HEK293 (cell line): ENCODE measurements around the gene ZNF84.

Experiments used
- CTCF ChIA-PET: fragments of 350-600 bp; formaldehyde crosslinking; extraction: SDS; loops from one replicate; lab custom pipeline; 2021; ENCODE audit warnings: antibody characterized with exemption; lab: Yijun Ruan, JAX
- POLR2A ChIA-PET: fragments of 300-600 bp; formaldehyde crosslinking; extraction: SDS; loops from one replicate; lab custom pipeline; 2020; ENCODE audit warnings: antibody characterized with exemption, inconsistent platforms; lab: Yijun Ruan, JAX
- H3K27ac ChIP-seq: fragments of 200-500 bp; sonication (Bioruptor generic); 2 replicates; pipeline ENCODE4 v1.5.1; 2014; ENCODE audit warnings: low read depth, low read length, control low read depth, inconsistent platforms; ENCODE audit errors: extremely low read depth
- H3K36me3 ChIP-seq, 2 experiments: fragments of 200-500 bp in 1 of 2; sonication (Bioruptor generic) in 1 of 2; 1 replicate in 1 of 2; 2 replicates in 1 of 2; pipeline ENCODE4 v1.5.1; 2014 to 2017; ENCODE audit warnings: inconsistent platforms in 2 of 2, low read length in 2 of 2; ENCODE audit not compliant: control insufficient read depth in 2 of 2, insufficient read depth in 1 of 2
- H3K4me1 ChIP-seq: fragments of 200-500 bp; sonication (Bioruptor generic); 2 replicates; pipeline ENCODE4 v1.5.1; 2014; ENCODE audit warnings: mild to moderate bottlenecking, low read length, inconsistent platforms; ENCODE audit not compliant: control insufficient read depth, insufficient read depth
- H3K4me3 ChIP-seq: 2 replicates; pipeline ENCODE4 v1.5.1; 2011; ENCODE audit warnings: low read depth, mild to moderate bottlenecking, control low read depth, low read length, moderate library complexity
- H3K9me3 ChIP-seq: fragments of 200-500 bp; sonication (Bioruptor generic); 2 replicates; pipeline ENCODE4 v1.5.1; 2014; ENCODE audit warnings: low read depth, low read length, inconsistent platforms; ENCODE audit not compliant: control insufficient read depth, insufficient read depth
- GLI2 ChIP-seq: fragments of 450-650 bp; formaldehyde crosslinking; IDR thresholded peaks from 2 replicates; pipeline ENCODE4; 2017; ENCODE audit warnings: missing biosample characterization, missing genetic modification characterization, low read depth, borderline replicate concordance
- HIC1 ChIP-seq: fragments of 450-650 bp; formaldehyde crosslinking; IDR thresholded peaks from 2 replicates; pipeline ENCODE4 v1.5.1; 2016; ENCODE audit warnings: missing biosample characterization, missing genetic modification characterization
- KLF1 ChIP-seq: fragments of 450-650 bp; formaldehyde crosslinking; IDR thresholded peaks from 2 replicates; pipeline ENCODE4 v1.5.1; 2016; ENCODE audit warnings: missing biosample characterization, missing genetic modification characterization
- KLF8 ChIP-seq: fragments of 450-650 bp; formaldehyde crosslinking; IDR thresholded peaks from 2 replicates; pipeline ENCODE4 v1.5.1; 2016; ENCODE audit warnings: missing biosample characterization, missing genetic modification characterization
- KLF9 ChIP-seq: fragments of 450-650 bp; formaldehyde crosslinking; IDR thresholded peaks from 2 replicates; pipeline ENCODE4 v1.5.1; 2016; ENCODE audit warnings: missing biosample characterization, missing genetic modification characterization, low read depth
- PBX3 ChIP-seq: sonication (generic); formaldehyde crosslinking; IDR thresholded peaks from 2 replicates; pipeline ENCODE4 v1.8.1; 2022; ENCODE audit warnings: mild to moderate bottlenecking, moderate library complexity, missing genetic modification reagents
- PRDM4 ChIP-seq: fragments of 450-650 bp; formaldehyde crosslinking; IDR thresholded peaks from 2 replicates; pipeline ENCODE4 v1.5.1; 2017; ENCODE audit warnings: missing biosample characterization, missing genetic modification characterization
- SETDB1 ChIP-seq: IDR thresholded peaks from one replicate; pipeline ENCODE4 v1.6.1; 2017; ENCODE audit warnings: mild to moderate bottlenecking, low read length, moderate library complexity, mixed read lengths; ENCODE audit not compliant: insufficient read length
- SP2 ChIP-seq: fragments of 450-650 bp; formaldehyde crosslinking; IDR thresholded peaks from 2 replicates; pipeline ENCODE4 v1.5.1; 2016; ENCODE audit warnings: missing biosample characterization, missing genetic modification characterization
- TRIM28 ChIP-seq: IDR thresholded peaks from 2 replicates; pipeline ENCODE4 v1.6.1; 2011; ENCODE audit warnings: low read length, control low read depth, borderline replicate concordance
- YY2 ChIP-seq: fragments of 450-650 bp; formaldehyde crosslinking; IDR thresholded peaks from 2 replicates; pipeline ENCODE4 v1.5.1; 2016; ENCODE audit warnings: missing biosample characterization, missing genetic modification characterization
- ZNF114 ChIP-seq: fragments of 450-650 bp; formaldehyde crosslinking; IDR thresholded peaks from 2 replicates; pipeline ENCODE4 v1.5.0; 2017; ENCODE audit warnings: missing biosample characterization, missing genetic modification characterization
- ZNF155 ChIP-seq: fragments of 450-650 bp; formaldehyde crosslinking; IDR thresholded peaks from 2 replicates; pipeline ENCODE4 v1.5.1; 2016; ENCODE audit warnings: missing biosample characterization, missing genetic modification characterization
- ZNF16 ChIP-seq: fragments of 450-650 bp; formaldehyde crosslinking; IDR thresholded peaks from 2 replicates; pipeline ENCODE4 v1.5.1; 2016; ENCODE audit warnings: low read depth, missing biosample characterization, missing genetic modification characterization
- ZNF248 ChIP-seq: fragments of 450-650 bp; formaldehyde crosslinking; IDR thresholded peaks from 2 replicates; pipeline ENCODE4 v1.5.1; 2017; ENCODE audit warnings: missing biosample characterization, missing genetic modification characterization
- ZNF280D ChIP-seq: fragments of 450-650 bp; formaldehyde crosslinking; IDR thresholded peaks from 2 replicates; pipeline ENCODE4 v1.5.1; 2016; ENCODE audit warnings: missing biosample characterization, missing genetic modification characterization
- ZNF433 ChIP-seq: fragments of 450-650 bp; formaldehyde crosslinking; IDR thresholded peaks from 2 replicates; pipeline ENCODE4 v1.5.1; 2016; ENCODE audit warnings: missing biosample characterization, missing genetic modification characterization, low read depth
- ZNF560 ChIP-seq: fragments of 450-650 bp; formaldehyde crosslinking; IDR thresholded peaks from 2 replicates; pipeline ENCODE4 v1.5.1; 2017; ENCODE audit warnings: missing biosample characterization, missing genetic modification characterization, borderline replicate concordance
- ZNF610 ChIP-seq: fragments of 450-650 bp; formaldehyde crosslinking; IDR thresholded peaks from 2 replicates; pipeline ENCODE4 v1.5.1; 2016; ENCODE audit warnings: missing biosample characterization, missing genetic modification characterization, borderline replicate concordance
- ZNF660 ChIP-seq: fragments of 450-650 bp; IDR thresholded peaks from 2 replicates; pipeline ENCODE4 v1.5.1; 2018; ENCODE audit warnings: missing biosample characterization, mild to moderate bottlenecking, missing genetic modification characterization
- ZNF677 ChIP-seq: fragments of 450-650 bp; IDR thresholded peaks from 2 replicates; pipeline ENCODE4 v1.5.0; 2018; ENCODE audit warnings: missing biosample characterization, mild to moderate bottlenecking, missing genetic modification characterization, moderate library complexity
- ZNF692 ChIP-seq: fragments of 450-650 bp; formaldehyde crosslinking; IDR thresholded peaks from 2 replicates; pipeline ENCODE4 v1.5.1; 2016; ENCODE audit warnings: missing biosample characterization, missing genetic modification characterization
- ZNF701 ChIP-seq: fragments of 450-650 bp; formaldehyde crosslinking; IDR thresholded peaks from 2 replicates; pipeline ENCODE4 v1.5.1; 2016; ENCODE audit warnings: missing biosample characterization, missing genetic modification characterization

ZNF84 gene

GRCh38 chr12:133061954-133062353 is 24.6 kb downstream of the ZNF84 start:
- H3K9me3 ChIP-seq = no peaks in the 10 kb centered on the region; the same call in 1 of the 2 replicates
- CTCF ChIA-PET = interaction anchor here (0.5 kb wide), 1 partner anchor 62 kb away, joined by 3 read pairs; no protein-coding TSS in a partner anchor
- TF ChIP-seq TRIM28 = no peak
- no peak for TF ChIP-seq ZNF433 (tag by site-specific recombination)
- TF ChIP-seq YY2 (tag by site-specific recombination) = no peak
- no peak for TF ChIP-seq KLF8 (tag by site-specific recombination)
- TF ChIP-seq KLF1 = no peak
- TF ChIP-seq SETDB1 = peak; percentile 84
- no peak for TF ChIP-seq PBX3
- TF ChIP-seq ZNF114 (tag by site-specific recombination) = no peak
- H3K36me3 ChIP-seq = peaks cover 0 to 8% of the 10 kb centered on the region in 2 experiments; a peak in 1 of 3 replicates
- no peak overlapping the region for H3K4me3 ChIP-seq
- H3K27ac ChIP-seq = no peak overlapping the region
- no peaks in the 10 kb centered on the region for H3K4me1 ChIP-seq
- POLR2A ChIA-PET = no interaction called here

GRCh38 chr12:133063556-133063955 is 26.2 kb downstream of the ZNF84 start:
- no peak overlapping the region for H3K27ac ChIP-seq
- H3K9me3 ChIP-seq = no peaks in the 10 kb centered on the region; the same call in 1 of the 2 replicates
- ChIA-PET POLR2A (no interaction called here), CTCF (no interaction called here)
- TF ChIP-seq ZNF677 (no peak), GLI2 (tag by site-specific recombination) (no peak), ZNF280D (no peak), ZNF692 (tag by site-specific recombination) (no peak), PRDM4 (tag by site-specific recombination) (no peak), SP2 (tag by site-specific recombination) (no peak), ZNF660 (tag by site-specific recombination) (no peak), HIC1 (tag by site-specific recombination) (no peak), PBX3 (no peak), ZNF701 (tag by site-specific recombination) (no peak), KLF9 (tag by site-specific recombination) (no peak), ZNF248 (tag by site-specific recombination) (no peak), ZNF560 (tag by site-specific recombination) (no peak), ZNF610 (no peak), ZNF16 (no peak), ZNF155 (tag by site-specific recombination) (no peak)
- TF ChIP-seq, all 188 proteins: peak for 0
- H3K4me3 ChIP-seq = no peak overlapping the region
- no peaks in the 10 kb centered on the region for H3K4me1 ChIP-seq
- no peaks in the 10 kb centered on the region for H3K36me3 ChIP-seq
